DMS153 treated with DMSO at 0.1 percent for 48 hours (cell line): ENCODE results near the gene PLCXD3.

Source experiments
- DNase-seq: peaks from one replicate; lab custom pipeline; 2025; ENCODE audit not compliant: unreplicated experiment; lab: John Stamatoyannopoulos, UW

The PLCXD3 gene, protein sequence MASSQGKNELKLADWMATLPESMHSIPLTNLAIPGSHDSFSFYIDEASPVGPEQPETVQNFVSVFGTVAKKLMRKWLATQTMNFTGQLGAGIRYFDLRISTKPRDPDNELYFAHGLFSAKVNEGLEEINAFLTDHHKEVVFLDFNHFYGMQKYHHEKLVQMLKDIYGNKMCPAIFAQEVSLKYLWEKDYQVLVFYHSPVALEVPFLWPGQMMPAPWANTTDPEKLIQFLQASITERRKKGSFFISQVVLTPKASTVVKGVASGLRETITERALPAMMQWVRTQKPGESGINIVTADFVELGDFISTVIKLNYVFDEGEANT

DNA sequence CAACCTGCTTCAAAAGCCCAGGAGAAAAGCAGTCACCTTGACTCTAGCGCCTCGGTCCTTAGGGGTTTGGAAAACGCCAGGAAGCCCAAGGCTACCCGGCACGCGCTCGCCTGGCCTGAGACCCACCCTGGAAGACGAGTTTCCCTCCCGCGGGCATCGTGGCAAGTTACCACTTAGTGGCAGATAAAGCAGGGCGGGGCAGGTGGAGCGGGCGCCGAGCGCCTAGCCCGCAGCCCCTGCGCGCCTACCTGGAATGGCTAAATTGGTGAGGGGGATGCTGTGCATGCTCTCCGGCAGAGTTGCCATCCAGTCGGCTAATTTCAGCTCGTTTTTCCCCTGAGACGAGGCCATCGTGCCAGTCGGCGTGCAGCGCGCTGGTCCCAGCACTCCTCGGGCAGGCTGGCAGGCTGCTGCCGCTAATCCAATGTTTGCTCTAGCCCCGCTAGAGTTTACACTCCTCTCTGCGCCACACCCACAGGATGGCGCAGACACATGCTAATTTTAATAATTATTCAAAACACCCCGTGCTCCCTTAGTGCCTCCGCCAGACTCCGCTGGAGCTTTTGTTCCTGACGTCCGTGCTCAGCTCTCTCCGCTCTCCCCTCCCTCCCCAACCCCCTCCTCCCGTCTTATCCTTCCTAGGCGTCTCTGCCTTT lies at the start of gene PLCXD3:
Gene PLCXD3 (minus strand): TSS at position 426 of the 656 bp plus-strand sequence. CDS start 75 bp downstream, at position 351.
- peak; percentile 50 for DNase-seq

- DNase-seq, result no peak
Observed at GRCh38 chr5:41559184-41559583, 48.8 kb upstream of the PLCXD3 start.

GRCh38 chr5:41558295-41558694 lies 47.9 kb upstream of the PLCXD3 start:
- DNase-seq, result no peak

DNA sequence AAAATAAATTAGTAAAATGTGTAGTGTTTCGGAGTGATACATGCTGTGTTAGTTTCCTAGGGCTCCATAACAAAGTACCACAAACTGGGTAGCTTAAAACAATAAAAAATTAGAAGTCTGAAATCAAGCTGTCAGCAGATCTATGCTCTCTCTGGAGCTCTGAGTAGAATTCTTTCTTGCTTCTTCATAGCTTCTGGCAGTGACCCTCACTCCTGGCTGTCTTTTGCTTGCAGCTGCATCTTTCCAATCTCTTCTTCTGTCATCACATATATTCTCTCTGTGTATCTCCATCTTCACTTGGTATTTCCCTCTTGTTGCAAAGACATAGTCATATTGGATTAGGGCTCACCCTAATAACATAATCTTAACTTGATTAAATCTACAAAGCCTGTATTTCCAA lies 37.6 kb upstream of the PLCXD3 start:
- DNase-seq, result no peak

- no peak for DNase-seq
Observed at GRCh38 chr5:41542183-41542582, 31.8 kb upstream of the PLCXD3 start.

DNA sequence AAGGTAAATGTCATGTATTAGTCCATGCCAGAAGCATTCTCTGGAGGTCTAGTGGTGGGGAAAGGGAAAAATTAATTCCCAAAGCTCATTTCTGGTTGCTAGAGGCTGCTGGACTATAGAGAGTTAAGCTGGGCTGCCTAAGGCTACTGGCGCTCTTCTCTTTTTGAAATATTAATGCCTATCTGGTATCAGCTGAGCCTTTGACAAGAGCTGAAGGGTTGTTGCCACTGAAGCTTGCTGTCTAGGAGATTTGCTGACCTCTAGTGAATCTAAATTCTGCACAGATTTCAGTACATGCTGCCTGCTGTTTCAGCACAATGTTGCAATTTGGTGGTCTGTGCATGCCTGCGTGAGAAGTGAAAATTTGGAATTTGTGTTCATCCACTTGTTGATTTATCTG lies 29.1 kb upstream of the PLCXD3 start:
- no peak for DNase-seq

GRCh38 chr5:41537581-41537980 lies 27.2 kb upstream of the PLCXD3 start:
- DNase-seq, result no peak

DNA sequence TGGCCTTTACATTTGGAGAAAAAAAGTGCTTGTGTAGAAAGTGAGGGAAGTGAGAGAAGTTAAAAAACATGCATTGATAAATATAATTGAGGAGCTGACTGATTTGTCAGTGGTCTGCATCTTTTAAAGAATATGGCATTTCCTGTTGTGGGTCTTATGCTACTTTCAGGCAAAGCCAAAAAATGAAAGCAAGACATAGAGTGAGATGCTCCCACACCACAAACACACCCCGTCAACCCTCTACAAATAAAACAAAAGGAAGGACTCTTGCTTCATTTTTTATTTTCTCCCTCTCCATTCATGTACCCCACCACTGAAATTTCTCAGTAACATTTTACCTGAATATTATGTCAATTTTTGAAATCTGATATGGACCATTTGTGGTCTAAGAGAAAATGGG lies 22.1 kb upstream of the PLCXD3 start:
- no peak for DNase-seq

DNA sequence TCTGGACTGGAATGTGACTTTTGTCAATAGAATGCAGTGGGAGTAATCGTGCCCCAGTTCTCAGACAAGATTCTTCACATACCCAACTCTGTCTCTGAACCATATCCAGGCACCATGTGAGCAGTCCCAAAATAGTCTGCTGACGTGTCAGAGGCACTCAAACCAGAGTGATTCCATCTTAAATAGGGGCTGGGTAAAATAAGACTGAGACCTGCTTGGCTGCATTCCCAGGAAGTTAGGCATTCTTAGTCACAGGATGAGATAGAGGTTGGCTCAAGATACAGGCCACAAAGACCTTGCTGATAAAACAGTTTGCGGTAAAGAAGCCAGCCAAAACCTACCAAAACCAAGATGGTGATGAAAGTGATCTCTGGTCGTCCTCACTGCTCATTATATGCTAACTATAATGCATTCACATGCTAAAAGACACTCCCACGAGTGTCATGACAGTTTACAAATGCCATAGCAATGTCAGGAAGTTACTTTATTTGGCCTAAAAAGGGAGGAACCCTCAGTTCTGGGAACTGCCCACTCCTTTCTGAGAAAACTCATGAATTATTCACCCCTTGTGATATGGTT lies 16.9 kb upstream of the PLCXD3 start:
- DNase-seq, result no peak

- DNase-seq, result no peak
Observed at GRCh38 chr5:41526699-41527098, 16.3 kb upstream of the PLCXD3 start.

- DNase-seq, result no peak
Observed at GRCh38 chr5:41524174-41524573, 13.8 kb upstream of the PLCXD3 start.

- DNase-seq, result no peak
Observed at GRCh38 chr5:41522193-41522786, 11.9 kb upstream of the PLCXD3 start.

GRCh38 chr5:41519801-41520200 lies 9.4 kb upstream of the PLCXD3 start:
- DNase-seq, result no peak

GRCh38 chr5:41517909-41518308 lies 7.5 kb upstream of the PLCXD3 start:
- DNase-seq, result no peak

GRCh38 chr5:41511241-41511640 lies 840 bp upstream of the PLCXD3 start:
- no peak for DNase-seq

- DNase-seq, result no peak
Observed at GRCh38 chr5:41509399-41510175, 814 bp downstream of the PLCXD3 start.

DNA sequence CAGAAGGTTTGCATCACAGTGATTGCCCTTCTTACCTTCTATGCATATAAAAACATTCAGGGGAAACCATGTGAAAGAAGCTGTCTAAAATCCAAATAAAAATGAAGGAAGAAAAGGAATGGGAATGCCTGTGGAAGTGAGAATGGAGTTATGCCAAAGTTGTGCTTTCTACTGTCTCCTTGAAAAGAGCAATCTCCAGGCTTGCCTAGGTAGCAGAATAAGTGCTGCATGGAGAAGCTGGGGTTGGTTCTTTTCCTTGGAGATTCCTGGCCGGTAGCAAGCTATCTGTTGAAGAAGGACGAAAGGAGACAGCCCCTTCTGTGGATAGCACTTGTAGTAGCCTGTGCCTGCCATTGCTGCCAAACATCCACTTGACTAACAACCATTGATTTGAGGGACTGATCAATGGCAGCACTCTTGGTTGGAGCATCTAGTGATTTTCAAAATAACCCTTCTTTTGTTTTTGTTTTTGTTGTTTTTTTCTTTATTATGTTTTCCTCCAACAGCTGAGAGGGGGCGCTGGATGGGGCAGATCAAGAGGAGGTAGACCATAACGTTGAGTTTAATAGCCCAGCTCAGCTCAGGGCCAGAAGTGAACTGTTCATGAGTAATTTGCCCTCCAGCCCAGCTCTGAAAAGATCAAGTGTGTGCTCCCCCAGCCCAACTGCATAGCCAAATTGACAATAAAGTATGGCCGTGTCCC lies 1.6 kb downstream of the PLCXD3 start:
- no peak for DNase-seq

DNA sequence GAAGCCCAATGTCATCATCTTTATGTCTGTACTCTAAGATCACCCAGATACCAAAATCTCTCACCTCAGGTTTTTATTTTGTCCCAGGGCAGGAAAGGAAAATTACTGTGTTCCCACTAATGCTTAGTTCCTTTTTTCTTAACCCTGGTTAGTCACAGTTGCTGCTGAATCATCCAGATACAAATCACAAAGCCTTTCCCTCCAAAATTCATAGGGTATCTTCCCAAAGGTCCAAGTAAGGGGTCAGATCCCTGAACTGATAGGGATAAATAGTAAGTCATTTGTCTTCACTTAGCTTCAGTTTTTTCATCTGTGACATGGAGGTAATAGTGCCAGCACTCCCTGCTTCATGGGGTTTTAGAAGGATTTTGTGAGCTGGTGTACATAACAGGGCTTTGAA lies 2.2 kb downstream of the PLCXD3 start:
- DNase-seq, result no peak

DNA sequence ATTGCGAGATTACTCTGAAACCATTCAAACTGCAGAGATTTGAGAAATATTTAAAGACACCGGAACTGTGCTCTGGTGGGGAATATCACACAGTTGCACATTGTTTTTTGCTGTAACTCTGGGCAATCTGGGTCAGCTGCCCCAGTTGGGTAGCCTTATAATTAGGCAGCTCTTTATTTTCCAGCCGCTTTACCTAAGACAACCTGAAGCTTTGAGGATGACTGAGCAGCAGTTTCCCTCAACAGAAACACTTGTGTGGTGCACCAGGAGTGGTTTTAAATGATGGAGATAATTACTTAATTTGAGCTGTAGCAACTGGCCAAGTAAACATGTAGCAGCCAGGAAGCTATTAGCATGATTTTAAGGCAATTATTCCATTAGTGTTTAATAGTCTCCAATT lies 2.9 kb downstream of the PLCXD3 start:
- no peak for DNase-seq

GRCh38 chr5:41503860-41504259 lies 6.5 kb downstream of the PLCXD3 start:
- no peak for DNase-seq

DNA sequence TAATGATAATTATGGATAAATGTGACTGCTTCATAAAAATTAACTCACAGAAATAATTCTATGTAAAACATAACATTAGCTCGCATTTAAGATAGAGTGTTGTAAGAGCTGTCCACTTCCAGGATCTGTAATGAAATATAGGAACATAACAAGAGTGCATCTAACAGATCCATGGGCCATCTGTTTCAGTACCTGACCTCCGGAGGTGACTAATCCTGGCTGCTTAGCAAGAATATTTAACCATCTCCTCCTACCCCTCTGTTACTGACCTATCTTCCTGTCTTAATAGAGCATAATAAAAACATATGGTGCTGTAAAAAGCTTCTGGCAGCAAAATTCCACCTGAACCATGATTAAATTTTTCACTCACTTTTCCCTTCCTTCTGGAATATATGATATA lies 7.1 kb downstream of the PLCXD3 start:
- no peak for DNase-seq
